ENCODE measurements around the gene XPNPEP1. TPM values are rescaled to one million over a fixed set of nuclear protein-coding genes. Genes with fewer than 3 reads are reported as not detected.

XPNPEP1 gene
- total RNA-seq, 1 donor from 2014 or later: 88.9 TPM

Small RNA genes within 50 kb of the gene (small RNA-seq; reads per million reads assigned to genes)
- not detected for gene RNU4-5P

Other genes starting within 250 kb of the XPNPEP1 start
- gene ADD3, start 84.5 kb upstream of the XPNPEP1 start, total RNA-seq: 109 TPM

All from occipital lobe (tissue), 2 donors.